Aorta (tissue), 5 donors: Measurements from ENCODE around the gene UBL4A. TPM values are rescaled to one million over a fixed set of nuclear protein-coding genes. Genes with fewer than 3 reads are reported as not detected.

Source experiments
- ATAC-seq: fragments of 200-7000 bp; cut with Tn5 transposase; one replicate; pipeline ENCODE4 v1.9.1; 2022; ENCODE audit warnings: moderate library complexity; ENCODE audit not compliant: low FRiP score
- DNase-seq, 2 donors: peaks; one replicate each; pipeline ENCODE4 v3.0.0-alpha.2; 2020
- H3K27ac ChIP-seq, 2 donors: one replicate each; pipeline ENCODE4 v1.5.1; 2013; ENCODE audit warnings: low read length in 2 of 2, mild to moderate bottlenecking in 2 of 2, moderate library complexity in 2 of 2, control low read depth in 1 of 2, inconsistent platforms in 1 of 2, low read depth in 1 of 2
- H3K27me3 ChIP-seq, 2 donors: one replicate each; pipeline ENCODE4 v1.6.1; 2013; ENCODE audit warnings: control low read depth in 1 of 2, low read length in 1 of 2, mild to moderate bottlenecking in 1 of 2, moderate library complexity in 1 of 2; ENCODE audit not compliant: insufficient read depth in 2 of 2, control insufficient read depth in 1 of 2
- H3K36me3 ChIP-seq, 2 donors: one replicate each; pipeline ENCODE4 v1.6.1; 2013; ENCODE audit warnings: control low read depth in 1 of 2, low read length in 1 of 2, mild to moderate bottlenecking in 1 of 2; ENCODE audit not compliant: insufficient read depth in 2 of 2, control insufficient read depth in 1 of 2
- H3K4me1 ChIP-seq, 2 donors: one replicate each; pipeline ENCODE4 v1.6.1; 2013; ENCODE audit warnings: low read length in 2 of 2, control low read depth in 1 of 2, mild to moderate bottlenecking in 1 of 2, moderate library complexity in 1 of 2; ENCODE audit not compliant: insufficient read depth in 2 of 2, control insufficient read depth in 1 of 2
- H3K4me3 ChIP-seq, 2 donors: one replicate each; pipeline ENCODE4 v1.5.1; 2013; ENCODE audit warnings: low read length in 2 of 2, control low read depth in 1 of 2, mild to moderate bottlenecking in 1 of 2
- H3K9me3 ChIP-seq: one replicate; pipeline ENCODE4 v1.6.1; 2013; ENCODE audit warnings: mild to moderate bottlenecking, low read length; ENCODE audit not compliant: control insufficient read depth
- WGBS, 2 donors: extraction: QIAGEN DNeasy Blood & Tissue Kit; methylation state at CpG; one replicate each; pipeline ENCODE4 v1.1.7; 2013; 5-methylcytosine and 5-hydroxymethylcytosine counted together
- intact Hi-C, 2 donors: fragments of 100-400 bp; cut with DNase I; formaldehyde crosslinking; loops; one replicate each; pipeline versions ENCODE4 v1.14.2 to v1.15.0; 2022
- polyA plus RNA-seq, 2 donors: library from polyadenylated mRNA; stranded (reverse); fragments of 200-250 nt; gene quantifications; one replicate each; pipeline ENCODE4 v1.2.3, GENCODE V29; 2013
- total RNA-seq, 2 donors: library from RNA; stranded (reverse); fragmentation: NEBNext Ultra II Directional; extraction: Animal tissue kit (Norgen Biotek cat#: 25700); gene quantifications; one replicate each; pipeline ENCODE4 v1.2.1, GENCODE V29; 2021
- donor health status: healthy with polysubstance abuse.
- donor health status: Bipolar disorder and iron deficiency.
- donor health status: DM: no; HTN: no; CAD: no.
- donor health status: DM: no; HTN: no; CAD: no.
- donor health status: DM: yes; HTN: yes; CAD: no.

The UBL4A gene
- total and polyA plus RNA-seq, 4 donors: 20.5 to 27.2 (median 25.5) TPM

GRCh38 chrX:154488336-154489075, 2.1 kb upstream of the UBL4A start:
- WGBS, 2 donors: 85 to 86% methylated on average over 20 of the region's 20 CpGs
- no peak for ATAC-seq
- H3K4me3 ChIP-seq: no peak overlapping the region
- H3K27ac ChIP-seq: no peak overlapping the region
- H3K27me3 ChIP-seq: peaks cover 0 to 1% of the 10 kb centered on the region in 2 donors
- DNase-seq: no peak
- no peaks in the 10 kb centered on the region for H3K36me3 ChIP-seq
- intact Hi-C loops: no loop called here
- H3K9me3 ChIP-seq: no peaks in the 10 kb centered on the region
- H3K4me1 ChIP-seq: no peaks in the 10 kb centered on the region

GRCh38 chrX:154487518-154488290, 1.3 kb upstream of the UBL4A start:
- Histone ChIP-seq H3K36me3 (no peaks in the 10 kb centered on the region), H3K4me3 (no peak overlapping the region), H3K27me3 (peaks cover 0 to 1% of the 10 kb centered on the region in 2 donors), H3K27ac (no peak overlapping the region), H3K4me1 (no peaks in the 10 kb centered on the region), H3K9me3 (no peaks in the 10 kb centered on the region)
- intact Hi-C loops: no loop called here
- 87 to 89% methylated on average over 28 of the region's 28 CpGs for WGBS, 2 donors
- ATAC-seq: no peak
- DNase-seq: no peak

DNA sequence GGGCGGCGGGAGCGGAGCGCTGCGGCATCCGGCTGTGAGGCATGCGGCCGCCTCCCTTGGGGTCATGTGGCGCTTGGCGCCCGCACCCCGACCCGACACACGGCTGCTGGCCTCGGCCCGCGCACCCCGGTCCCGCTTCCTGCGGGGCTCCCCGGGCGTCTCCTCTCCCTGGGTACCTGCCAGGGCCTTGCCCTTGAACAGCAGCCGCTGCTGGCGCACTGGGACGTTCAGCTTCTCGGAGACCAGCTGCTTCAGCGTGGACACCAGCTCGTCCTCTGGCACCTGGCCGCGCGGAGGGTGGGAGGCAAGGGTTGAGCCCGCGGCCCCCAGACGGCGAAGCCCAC, 391 bp downstream of the UBL4A start:
- Histone ChIP-seq H3K36me3 (no peaks in the 10 kb centered on the region), H3K4me3 (peak overlapping the region; percentile 17 to 60), H3K9me3 (no peaks in the 10 kb centered on the region), H3K4me1 (no peaks in the 10 kb centered on the region), H3K27me3 (peaks cover 0 to 1% of the 10 kb centered on the region in 2 donors), H3K27ac (peak overlapping the region in 1 of 2 donors; percentile 16)
- intact Hi-C loops: no loop called here
- WGBS, 2 donors: 1 to 37% methylated on average over 34 to 35 of the region's 35 CpGs
- DNase-seq (peak; percentile 60 to 79), ATAC-seq (no peak)

GRCh38 chrX:154485150-154486051, 1.0 kb downstream of the UBL4A start:
- DNase-seq (peak; percentile 47 to 77), ATAC-seq (no peak)
- H3K27ac ChIP-seq: no peak overlapping the region
- H3K4me1 ChIP-seq: no peaks in the 10 kb centered on the region
- intact Hi-C loops: no loop called here
- 35 to 51% methylated on average over 35 of the region's 35 CpGs for WGBS, 2 donors
- peak overlapping the region; percentile 17 to 60 for H3K4me3 ChIP-seq
- H3K27me3 ChIP-seq: peaks cover 0 to under 1% of the 10 kb centered on the region in 2 donors
- H3K36me3 ChIP-seq: no peaks in the 10 kb centered on the region
- no peaks in the 10 kb centered on the region for H3K9me3 ChIP-seq

DNA sequence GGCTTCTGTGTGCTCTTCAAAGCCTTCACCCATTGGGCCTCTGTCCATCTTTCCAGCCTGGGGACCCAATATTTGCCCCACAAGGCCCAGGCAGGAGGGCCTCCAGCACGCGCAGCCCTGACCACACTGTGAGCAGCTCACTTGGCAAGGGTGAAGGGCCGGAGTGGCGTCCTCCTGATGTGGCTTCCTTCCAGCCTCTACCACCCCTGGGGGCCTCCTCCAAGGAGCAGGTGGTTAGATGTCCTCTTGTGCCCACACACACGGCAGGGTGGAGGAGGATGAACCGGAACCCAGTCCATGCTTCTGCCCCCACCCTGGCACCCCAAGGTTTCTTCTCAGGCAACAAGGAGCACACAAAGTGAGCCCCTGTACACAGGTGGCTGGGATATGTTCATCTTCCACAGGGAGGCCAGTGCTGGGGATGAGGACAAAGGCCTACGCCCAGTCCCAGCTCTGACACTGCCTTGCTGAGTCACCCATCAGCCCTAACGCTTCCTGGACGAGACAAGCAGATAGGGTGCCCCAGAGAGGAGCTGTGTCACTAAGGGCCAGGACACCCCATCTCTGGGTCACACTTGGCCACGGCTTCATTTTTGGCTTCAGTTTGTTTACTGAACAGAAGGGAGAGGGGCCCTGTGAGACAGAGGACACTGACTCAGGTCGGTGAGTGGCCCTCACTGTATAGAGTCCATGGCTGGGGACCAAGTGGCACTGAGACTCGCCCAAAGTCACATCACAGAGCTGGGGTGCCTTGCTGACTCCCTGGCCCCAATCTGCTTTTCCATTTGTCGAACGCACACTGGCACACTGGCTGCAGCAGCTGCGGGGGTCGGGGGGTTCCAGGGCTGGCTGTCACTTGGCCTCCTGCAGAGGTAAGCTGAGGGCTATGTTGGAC, 1.9 kb downstream of the UBL4A start:
- Histone ChIP-seq H3K27ac (no peak overlapping the region), H3K4me3 (no peak overlapping the region), H3K27me3 (no peaks in the 10 kb centered on the region), H3K4me1 (no peaks in the 10 kb centered on the region), H3K36me3 (no peaks in the 10 kb centered on the region), H3K9me3 (no peaks in the 10 kb centered on the region)
- ATAC-seq (no peak), DNase-seq (peak in 1 of 2 donors; percentile 43)
- intact Hi-C loops: no loop called here
- 74% methylated on average over 16 of the region's 16 CpGs for WGBS, 2 donors

DNA sequence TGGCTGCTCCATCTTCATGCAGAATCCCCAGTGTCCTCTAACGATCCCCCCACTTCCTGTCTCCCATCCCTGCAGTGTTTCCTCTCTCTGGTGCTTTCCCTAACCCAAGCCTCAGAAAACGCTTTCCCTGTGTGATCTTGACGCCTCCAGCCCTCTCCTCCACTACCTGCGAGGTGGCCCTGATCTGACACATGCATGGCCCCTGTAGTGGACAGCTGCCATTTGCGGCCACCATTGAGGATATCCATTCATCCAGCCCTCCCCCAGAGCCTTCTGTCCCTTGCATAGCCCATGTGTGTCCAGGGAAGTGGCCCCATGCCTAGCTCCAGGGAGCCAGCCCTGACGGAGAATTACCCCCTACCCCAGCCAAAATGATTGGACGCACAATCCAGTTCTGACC, 3.1 kb downstream of the UBL4A start:
- H3K27ac ChIP-seq: no peak overlapping the region
- no peaks in the 10 kb centered on the region for H3K9me3 ChIP-seq
- no peaks in the 10 kb centered on the region for H3K27me3 ChIP-seq
- H3K4me1 ChIP-seq: no peaks in the 10 kb centered on the region
- H3K36me3 ChIP-seq: no peaks in the 10 kb centered on the region
- intact Hi-C loops: no loop called here
- H3K4me3 ChIP-seq: no peak overlapping the region
- DNase-seq (no peak), ATAC-seq (no peak)
- WGBS, 2 donors: 79 to 83% methylated on average over 7 of the region's 7 CpGs

DNA sequence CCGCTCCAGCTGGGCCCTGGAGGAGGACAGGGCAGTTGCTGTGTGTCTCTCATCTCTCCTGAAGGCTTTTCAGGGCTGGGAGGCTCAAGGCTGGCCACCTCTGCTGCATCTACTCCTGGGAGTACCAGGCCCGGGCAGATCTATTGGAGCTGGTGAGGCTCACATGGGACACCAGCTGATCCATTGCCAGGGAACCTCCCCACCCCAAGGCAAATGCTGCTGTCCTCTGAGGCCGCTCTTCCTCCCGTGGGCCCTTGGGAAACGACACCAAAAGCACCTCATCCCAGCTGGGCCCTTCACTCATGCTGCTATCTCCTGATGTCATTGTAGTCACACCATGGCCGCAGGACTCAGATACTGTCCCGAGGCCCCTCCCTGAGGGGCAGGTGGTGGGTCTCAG, 3.6 kb downstream of the UBL4A start:
- Histone ChIP-seq H3K27ac (no peak overlapping the region), H3K27me3 (no peaks in the 10 kb centered on the region), H3K36me3 (no peaks in the 10 kb centered on the region), H3K9me3 (no peaks in the 10 kb centered on the region), H3K4me3 (no peak overlapping the region), H3K4me1 (no peaks in the 10 kb centered on the region)
- intact Hi-C loops: no loop called here
- 69 to 76% methylated on average over 6 to 7 of the region's 7 CpGs for WGBS, 2 donors
- DNase-seq (no peak), ATAC-seq (no peak)
